Measurements from ENCODE around the gene ACY1. TPM values are rescaled to one million over a fixed set of nuclear protein-coding genes. Genes with fewer than 3 reads are reported as not detected.

The ACY1 gene
- total and polyA plus RNA-seq, 4 donors = 69.5 to 274 (median 238) TPM

DNA sequence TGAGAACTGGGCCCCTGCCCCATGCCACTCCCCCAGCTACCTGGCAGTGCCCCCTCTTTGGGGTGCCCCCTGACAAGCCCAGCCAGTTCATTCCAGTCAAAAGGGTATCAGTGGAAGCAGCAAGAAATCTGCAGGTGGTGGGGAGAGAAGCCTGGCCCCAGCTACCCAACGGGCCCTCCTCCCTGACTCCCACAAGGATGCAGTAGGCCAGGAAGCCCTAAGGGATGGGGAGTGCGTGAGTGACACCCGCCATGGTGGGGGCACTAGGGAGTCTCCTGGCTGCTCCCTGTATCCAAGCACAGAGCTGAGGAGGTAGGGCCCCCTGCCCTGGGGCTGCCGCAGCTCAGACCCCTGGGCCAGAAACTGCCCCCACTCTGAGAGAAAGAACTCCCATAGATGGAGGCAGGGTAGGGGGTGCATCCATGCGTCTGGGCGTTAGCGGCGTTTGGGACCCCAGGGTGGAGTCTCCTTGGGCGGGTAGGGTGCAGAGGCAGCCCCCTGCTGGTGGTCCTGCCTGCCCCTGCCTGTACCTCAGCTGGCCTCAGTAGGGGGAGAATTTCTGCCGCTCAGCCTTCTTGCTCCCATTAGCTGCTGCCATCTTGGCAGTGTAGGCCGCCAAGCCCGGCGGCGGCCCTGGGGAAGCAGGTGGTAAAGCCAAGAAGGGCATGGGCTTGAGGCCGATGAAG, 25.7 kb upstream of the ACY1 start:
- no peaks in the 10 kb centered on the region for H3K27me3 ChIP-seq (ENCODE audit: control insufficient read depth in 4 of 4, insufficient read depth in 4 of 4, low read length in 3 of 4)
- H3K9ac ChIP-seq (ENCODE audit: low read depth in 1 of 2, low read length in 2 of 2) = no peak overlapping the region
- TF ChIP-seq TAF1 (conservative IDR thresholded peaks at IDR 0.05) (no peak), NR2F2 (IDR thresholded peaks at IDR 0.05) (no peak), GABPA (IDR thresholded peaks at IDR 0.05 in 1 of 2, conservative IDR thresholded peaks at IDR 0.05 in 1 of 2) (no peak), RXRA (IDR thresholded peaks at IDR 0.05) (no peak), HNF4G (IDR thresholded peaks at IDR 0.05) (no peak), JUND (IDR thresholded peaks at IDR 0.05) (no peak)
- TF ChIP-seq, protein P1, sequence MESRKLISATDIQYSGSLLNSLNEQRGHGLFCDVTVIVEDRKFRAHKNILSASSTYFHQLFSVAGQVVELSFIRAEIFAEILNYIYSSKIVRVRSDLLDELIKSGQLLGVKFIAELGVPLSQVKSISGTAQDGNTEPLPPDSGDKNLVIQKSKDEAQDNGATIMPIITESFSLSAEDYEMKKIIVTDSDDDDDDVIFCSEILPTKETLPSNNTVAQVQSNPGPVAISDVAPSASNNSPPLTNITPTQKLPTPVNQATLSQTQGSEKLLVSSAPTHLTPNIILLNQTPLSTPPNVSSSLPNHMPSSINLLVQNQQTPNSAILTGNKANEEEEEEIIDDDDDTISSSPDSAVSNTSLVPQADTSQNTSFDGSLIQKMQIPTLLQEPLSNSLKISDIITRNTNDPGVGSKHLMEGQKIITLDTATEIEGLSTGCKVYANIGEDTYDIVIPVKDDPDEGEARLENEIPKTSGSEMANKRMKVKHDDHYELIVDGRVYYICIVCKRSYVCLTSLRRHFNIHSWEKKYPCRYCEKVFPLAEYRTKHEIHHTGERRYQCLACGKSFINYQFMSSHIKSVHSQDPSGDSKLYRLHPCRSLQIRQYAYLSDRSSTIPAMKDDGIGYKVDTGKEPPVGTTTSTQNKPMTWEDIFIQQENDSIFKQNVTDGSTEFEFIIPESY (IDR thresholded peaks at IDR 0.05) = no peak
- TF ChIP-seq, protein P2, sequence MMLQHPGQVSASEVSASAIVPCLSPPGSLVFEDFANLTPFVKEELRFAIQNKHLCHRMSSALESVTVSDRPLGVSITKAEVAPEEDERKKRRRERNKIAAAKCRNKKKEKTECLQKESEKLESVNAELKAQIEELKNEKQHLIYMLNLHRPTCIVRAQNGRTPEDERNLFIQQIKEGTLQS (IDR thresholded peaks at IDR 0.05) = no peak
- no peak for DNase-seq (ENCODE audit: low spot score)
- no peaks in the 10 kb centered on the region for H3K9me3 ChIP-seq (ENCODE audit: control insufficient read depth in 4 of 4, low read length in 3 of 4)
- no peak overlapping the region for H3K4me3 ChIP-seq (ENCODE audit: low read depth in 1 of 3, low read length in 3 of 3)
- H3K36me3 ChIP-seq (ENCODE audit: control insufficient read depth in 4 of 4, insufficient read depth in 3 of 4, low read depth in 1 of 4, low read length in 3 of 4) = peaks cover 0 to 2% (median 0%) of the 10 kb centered on the region in 4 donors
- WGBS = 96% methylated on average over 15 of the region's 15 CpGs
- H3K4me1 ChIP-seq (ENCODE audit: control insufficient read depth in 4 of 4, insufficient read depth in 4 of 4, low read length in 3 of 4) = peaks cover 11 to 35% (median 19%) of the 10 kb centered on the region in 4 donors
- peak overlapping the region in 1 of 2 donors; percentile 34 for H3K27ac ChIP-seq (ENCODE audit: low read depth in 1 of 2, low read length in 2 of 2)

DNA sequence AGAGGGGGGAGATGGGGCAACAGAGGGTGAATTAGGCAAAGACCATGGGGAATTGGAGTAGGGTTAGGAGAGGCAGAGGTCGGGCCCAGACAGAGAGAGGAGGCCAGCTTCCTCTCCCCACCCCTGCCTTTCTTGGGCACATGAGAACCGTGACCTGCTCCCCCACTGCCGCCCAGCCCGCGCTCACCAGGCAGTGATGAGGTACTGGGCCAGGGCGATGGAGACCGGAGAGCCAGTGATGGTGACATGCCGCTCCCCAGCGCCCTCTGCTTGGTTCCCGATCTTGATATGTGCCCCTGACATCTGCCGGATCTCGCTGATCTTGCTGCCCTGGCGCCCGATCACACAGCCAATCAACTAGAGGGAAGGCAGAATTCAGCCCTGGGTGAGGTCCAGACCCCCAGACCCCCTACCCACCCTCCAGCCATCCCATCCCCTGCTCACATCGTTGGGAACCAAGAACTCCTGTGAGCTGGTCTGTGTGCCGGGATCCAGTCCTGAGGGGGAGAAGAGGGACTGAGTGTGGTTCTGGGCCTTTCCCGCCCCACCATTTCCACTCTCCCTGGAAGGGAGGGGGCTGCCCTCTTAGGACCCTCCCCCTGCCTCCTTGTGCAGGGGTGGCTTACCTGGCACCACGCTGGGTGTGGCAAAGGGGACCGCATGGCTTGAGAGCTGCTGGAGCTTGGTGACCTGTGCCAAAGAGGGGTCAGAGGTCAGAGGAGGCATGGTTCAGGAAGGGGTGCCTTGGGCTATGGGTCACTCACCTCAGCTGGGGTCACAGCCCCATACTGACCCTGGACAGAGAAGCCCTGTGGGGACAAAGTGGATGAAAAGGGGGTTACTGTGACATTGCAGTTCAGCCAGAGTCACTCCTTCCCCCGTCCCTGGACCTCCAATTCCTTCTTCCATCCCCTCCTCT, 24.5 kb upstream of the ACY1 start:
- Histone ChIP-seq H3K9ac (ENCODE audit: low read depth in 1 of 2, low read length in 2 of 2) (no peak overlapping the region), H3K27ac (ENCODE audit: low read depth in 1 of 2, low read length in 2 of 2) (no peak overlapping the region), H3K4me3 (ENCODE audit: low read depth in 1 of 3, low read length in 3 of 3) (no peak overlapping the region), H3K4me1 (ENCODE audit: control insufficient read depth in 4 of 4, insufficient read depth in 4 of 4, low read length in 3 of 4) (peaks cover 11 to 35% (median 19%) of the 10 kb centered on the region in 4 donors), H3K36me3 (ENCODE audit: control insufficient read depth in 4 of 4, insufficient read depth in 3 of 4, low read depth in 1 of 4, low read length in 3 of 4) (peaks cover 0 to 2% (median 0%) of the 10 kb centered on the region in 4 donors), H3K27me3 (ENCODE audit: control insufficient read depth in 4 of 4, insufficient read depth in 4 of 4, low read length in 3 of 4) (no peaks in the 10 kb centered on the region), H3K9me3 (ENCODE audit: control insufficient read depth in 4 of 4, low read length in 3 of 4) (no peaks in the 10 kb centered on the region)
- WGBS = 92% methylated on average over 20 of the region's 20 CpGs
- no peak for DNase-seq (ENCODE audit: low spot score)
- TF ChIP-seq FOXA2 (IDR thresholded peaks at IDR 0.05) = no peak
- TF ChIP-seq RXRA (IDR thresholded peaks at IDR 0.05) = peak; percentile 75 to 99
- TF ChIP-seq NR2F2 (IDR thresholded peaks at IDR 0.05) = peak; percentile 80
- no peak for TF ChIP-seq EGR1 (IDR thresholded peaks at IDR 0.05; ENCODE audit: low read depth in 2 of 2)
- TF ChIP-seq, protein P3, sequence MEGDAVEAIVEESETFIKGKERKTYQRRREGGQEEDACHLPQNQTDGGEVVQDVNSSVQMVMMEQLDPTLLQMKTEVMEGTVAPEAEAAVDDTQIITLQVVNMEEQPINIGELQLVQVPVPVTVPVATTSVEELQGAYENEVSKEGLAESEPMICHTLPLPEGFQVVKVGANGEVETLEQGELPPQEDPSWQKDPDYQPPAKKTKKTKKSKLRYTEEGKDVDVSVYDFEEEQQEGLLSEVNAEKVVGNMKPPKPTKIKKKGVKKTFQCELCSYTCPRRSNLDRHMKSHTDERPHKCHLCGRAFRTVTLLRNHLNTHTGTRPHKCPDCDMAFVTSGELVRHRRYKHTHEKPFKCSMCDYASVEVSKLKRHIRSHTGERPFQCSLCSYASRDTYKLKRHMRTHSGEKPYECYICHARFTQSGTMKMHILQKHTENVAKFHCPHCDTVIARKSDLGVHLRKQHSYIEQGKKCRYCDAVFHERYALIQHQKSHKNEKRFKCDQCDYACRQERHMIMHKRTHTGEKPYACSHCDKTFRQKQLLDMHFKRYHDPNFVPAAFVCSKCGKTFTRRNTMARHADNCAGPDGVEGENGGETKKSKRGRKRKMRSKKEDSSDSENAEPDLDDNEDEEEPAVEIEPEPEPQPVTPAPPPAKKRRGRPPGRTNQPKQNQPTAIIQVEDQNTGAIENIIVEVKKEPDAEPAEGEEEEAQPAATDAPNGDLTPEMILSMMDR (IDR thresholded peaks at IDR 0.05; ENCODE audit: low read depth, low read length, missing input control) = no peak
- TF ChIP-seq HNF4A (conservative IDR thresholded peaks at IDR 0.05) = peak in 1 of 2 donors; percentile 58
- TF ChIP-seq JUND (IDR thresholded peaks at IDR 0.05) = no peak
- TF ChIP-seq, protein P4, sequence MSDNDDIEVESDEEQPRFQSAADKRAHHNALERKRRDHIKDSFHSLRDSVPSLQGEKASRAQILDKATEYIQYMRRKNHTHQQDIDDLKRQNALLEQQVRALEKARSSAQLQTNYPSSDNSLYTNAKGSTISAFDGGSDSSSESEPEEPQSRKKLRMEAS (IDR thresholded peaks at IDR 0.05) = no peak
- TF ChIP-seq GABPA (IDR thresholded peaks at IDR 0.05 in 1 of 2, conservative IDR thresholded peaks at IDR 0.05 in 1 of 2) = no peak
- TF ChIP-seq SP1 (IDR thresholded peaks at IDR 0.05) = peak; percentile 44
- TF ChIP-seq TAF1 (conservative IDR thresholded peaks at IDR 0.05) = no peak
